ENCODE results near the gene UTS2B.

UTS2B gene

GRCh38 chr3:191329654-191330529 is at the start of gene UTS2B:
UTS2B (minus strand) TSS chr3:191330526; CDS start chr3:191282189, 48,337 bp downstream.
- DNase-seq (ENCODE audit: low read depth) = peak; percentile 71

GRCh38 chr3:191380001-191380400 is 49.7 kb upstream of the UTS2B start:
- no peak for DNase-seq (ENCODE audit: low read depth)

- DNase-seq (ENCODE audit: low read depth) = no peak
Observed at GRCh38 chr3:191379446-191379845, 49.1 kb upstream of the UTS2B start.

- no peak for DNase-seq (ENCODE audit: low read depth)
Observed at GRCh38 chr3:191378142-191378812, 48.0 kb upstream of the UTS2B start.

- no peak for DNase-seq (ENCODE audit: low read depth)
Observed at GRCh38 chr3:191376516-191377141, 46.3 kb upstream of the UTS2B start.

- DNase-seq (ENCODE audit: low read depth) = no peak
Observed at GRCh38 chr3:191373327-191373726, 43.0 kb upstream of the UTS2B start.

GRCh38 chr3:191372122-191372521 is 41.8 kb upstream of the UTS2B start:
- DNase-seq (ENCODE audit: low read depth) = no peak

GRCh38 chr3:191369616-191370010 is 39.3 kb upstream of the UTS2B start:
- no peak for DNase-seq (ENCODE audit: low read depth)

- DNase-seq (ENCODE audit: low read depth) = no peak
Observed at GRCh38 chr3:191368755-191369615, 38.7 kb upstream of the UTS2B start.

GRCh38 chr3:191366675-191367074 is 36.3 kb upstream of the UTS2B start:
- DNase-seq (ENCODE audit: low read depth) = no peak

GRCh38 chr3:191363221-191363620 is 32.9 kb upstream of the UTS2B start:
- DNase-seq (ENCODE audit: low read depth) = no peak

- no peak for DNase-seq (ENCODE audit: low read depth)
Observed at GRCh38 chr3:191362524-191363090, 32.3 kb upstream of the UTS2B start.

GRCh38 chr3:191362037-191362436 is 31.7 kb upstream of the UTS2B start:
- no peak for DNase-seq (ENCODE audit: low read depth)

GRCh38 chr3:191361456-191361855 is 31.1 kb upstream of the UTS2B start:
- DNase-seq (ENCODE audit: low read depth) = no peak

- DNase-seq (ENCODE audit: low read depth) = no peak
Observed at GRCh38 chr3:191360620-191361019, 30.3 kb upstream of the UTS2B start.

- no peak for DNase-seq (ENCODE audit: low read depth)
Observed at GRCh38 chr3:191358929-191359328, 28.6 kb upstream of the UTS2B start.

- DNase-seq (ENCODE audit: low read depth) = no peak
Observed at GRCh38 chr3:191357909-191358308, 27.6 kb upstream of the UTS2B start.

- DNase-seq (ENCODE audit: low read depth) = peak; percentile 48
Observed at GRCh38 chr3:191356631-191357439, 26.5 kb upstream of the UTS2B start.

GRCh38 chr3:191355406-191355805 is 25.1 kb upstream of the UTS2B start:
- no peak for DNase-seq (ENCODE audit: low read depth)

- no peak for DNase-seq (ENCODE audit: low read depth)
Observed at GRCh38 chr3:191353022-191353777, 22.9 kb upstream of the UTS2B start.

Data from HS-27A (cell line).